OCI-LY7 (cell line): ENCODE data around the gene MARS1. TPM values are rescaled to one million over a fixed set of nuclear protein-coding genes. Genes with fewer than 3 reads are reported as not detected.

Experiments
- Bru-seq: library from RNA; stranded (reverse); fragments of 400-500 nt; gene quantifications from one replicate; lab custom pipeline; 2021; lab: Mats Ljungman, UMichigan
- BruChase-seq, 2 experiments: library from RNA; stranded (reverse); fragments of 400-500 nt; gene quantifications; one replicate each; lab custom pipeline; 2021; lab: Mats Ljungman, UMichigan
- BruUV-seq: library from RNA; stranded (reverse); fragments of 400-500 nt; replicated peaks from 2 replicates; lab custom pipeline; 2021; lab: Mats Ljungman, UMichigan
- CTCF ChIA-PET: fragments of 300-600 bp; sonication (Branson Sonifier 250); formaldehyde crosslinking; loops from one replicate; lab custom pipeline; 2022; ENCODE audit warnings: antibody characterized with exemption; ENCODE audit not compliant: unreplicated experiment; lab: Charles Lee
- POLR2A ChIA-PET: fragments of 300-600 bp; sonication (Branson Sonifier 250); formaldehyde crosslinking; loops from one replicate; lab custom pipeline; 2022; ENCODE audit warnings: antibody characterized with exemption; lab: Charles Lee
- DNase-seq: peaks from one replicate; pipeline ENCODE4 v3.0.0-alpha.2; 2015; ENCODE audit warnings: low spot score
- H2AFZ ChIP-seq: fragments of 200-600 bp; sonication (generic), shearing (Covaris generic); 2 replicates; pipeline ENCODE4 v1.6.1; 2014; ENCODE audit warnings: mild to moderate bottlenecking, antibody characterized with exemption, low read length, moderate library complexity
- H3K27ac ChIP-seq: fragments of 200-600 bp; sonication (generic); 2 replicates; pipeline ENCODE4 v1.5.1; 2014; ENCODE audit warnings: mixed run types, low read depth, mild to moderate bottlenecking, moderate library complexity, low read length, inconsistent platforms; ENCODE audit not compliant: poor library complexity, severe bottlenecking
- H3K36me3 ChIP-seq: fragments of 200-600 bp; sonication (generic); 2 replicates; pipeline ENCODE4 v1.6.1; 2014; ENCODE audit warnings: mild to moderate bottlenecking, antibody characterized with exemption, low read length, moderate library complexity, mixed read lengths; ENCODE audit not compliant: insufficient read depth
- H3K4me1 ChIP-seq: fragments of 200-600 bp; sonication (generic); 2 replicates; pipeline ENCODE4 v1.5.1; 2014; ENCODE audit warnings: mild to moderate bottlenecking, low read length; ENCODE audit not compliant: insufficient read depth, poor library complexity, severe bottlenecking
- H3K4me2 ChIP-seq: fragments of 200-600 bp; sonication (generic); 2 replicates; pipeline ENCODE4 v1.6.1; 2014; ENCODE audit warnings: mild to moderate bottlenecking, low read length
- H3K4me3 ChIP-seq: fragments of 200-600 bp; sonication (generic); 2 replicates; pipeline ENCODE4 v1.5.1; 2014; ENCODE audit warnings: mild to moderate bottlenecking, low read depth, low read length; ENCODE audit not compliant: poor library complexity, severe bottlenecking
- H3K79me2 ChIP-seq: fragments of 200-600 bp; sonication (generic); 2 replicates; pipeline ENCODE4 v1.6.1; 2016; ENCODE audit warnings: low read depth, mild to moderate bottlenecking, low read length, moderate library complexity, mixed read lengths; ENCODE audit not compliant: insufficient read depth
- H3K9me2 ChIP-seq: fragments of 200-600 bp; sonication (generic); 2 replicates; pipeline ENCODE4 v1.6.1; 2016; ENCODE audit warnings: mild to moderate bottlenecking, low read length, mixed read lengths; ENCODE audit not compliant: insufficient read depth
- H3K9me3 ChIP-seq: fragments of 200-600 bp; sonication (generic); 2 replicates; pipeline ENCODE4 v1.6.1; 2014; ENCODE audit warnings: mild to moderate bottlenecking, mixed run types, low read length, mixed read lengths
- H4K20me1 ChIP-seq: fragments of 200-600 bp; sonication (generic); 2 replicates; pipeline ENCODE4 v1.6.1; 2014; ENCODE audit warnings: mild to moderate bottlenecking, antibody characterized with exemption, low read length, moderate library complexity, mixed read lengths; ENCODE audit not compliant: insufficient read depth
- EZH2phosphoT487 ChIP-seq: fragments of 200-600 bp; sonication (generic); IDR thresholded peaks from 2 replicates; pipeline ENCODE4 v1.6.1; 2018; ENCODE audit warnings: low read depth, borderline replicate concordance, mild to moderate bottlenecking, mixed run types, antibody characterized with exemption, low read length, moderate library complexity, mixed read lengths
- intact Hi-C: fragments of 100-400 bp; cut with micrococcal nuclease; formaldehyde crosslinking; loops from one replicate; pipeline ENCODE4 v1.10.0; 2022; ENCODE audit not compliant: unreplicated experiment
- long read RNA-seq: library from polyadenylated mRNA; stranded (forward); transcript quantifications from one replicate; pipeline ENCODE4 v2.0.0, GENCODE V29; 2022
- total RNA-seq, 2 experiments: library from RNA; depleted of rRNA in 1 of 2; stranded (reverse); fragments of >200 nt in 1 of 2; shearing (Covaris generic) in 1 of 2; gene quantifications; 2 replicates each; pipeline ENCODE4 v1.2.3, GENCODE V29; 2014 to 2022
- TF ChIP-seq, protein P1 (sequence below): fragments of 200-600 bp; sonication (generic); conservative IDR thresholded peaks from 2 replicates; pipeline ENCODE4 v1.5.1; 2014; ENCODE audit warnings: mild to moderate bottlenecking, antibody characterized with exemption, low read length, moderate library complexity, mixed read lengths

MARS1 gene
- total RNA-seq (2014; rRNA removed; shearing (Covaris generic)) (262 and 272 TPM in 2 replicates), total RNA-seq (2022) (461 and 465 TPM in 2 replicates), Bru-seq, nascent RNA (percentile 91 among the genes with signal in this experiment), BruChase-seq, experiment 1, labeled RNA remaining after a 6-hour chase (percentile 94 among the genes with signal in this experiment), BruChase-seq, experiment 2, labeled RNA remaining after a 2-hour chase (percentile 93 among the genes with signal in this experiment)
- long read RNA-seq, transcript MARS-204 (19 exons, 2,979 nt): minor isoform, 6 of 909 reads
- long read RNA-seq, transcript MARS-201 (21 exons, 2,905 nt): major isoform, 597 of 909 reads
- long read RNA-seq, partial matches to known transcripts: 76 of 909 reads
- long read RNA-seq, other reads (novel, unspliced or antisense): 228 of 909 reads

DNA sequence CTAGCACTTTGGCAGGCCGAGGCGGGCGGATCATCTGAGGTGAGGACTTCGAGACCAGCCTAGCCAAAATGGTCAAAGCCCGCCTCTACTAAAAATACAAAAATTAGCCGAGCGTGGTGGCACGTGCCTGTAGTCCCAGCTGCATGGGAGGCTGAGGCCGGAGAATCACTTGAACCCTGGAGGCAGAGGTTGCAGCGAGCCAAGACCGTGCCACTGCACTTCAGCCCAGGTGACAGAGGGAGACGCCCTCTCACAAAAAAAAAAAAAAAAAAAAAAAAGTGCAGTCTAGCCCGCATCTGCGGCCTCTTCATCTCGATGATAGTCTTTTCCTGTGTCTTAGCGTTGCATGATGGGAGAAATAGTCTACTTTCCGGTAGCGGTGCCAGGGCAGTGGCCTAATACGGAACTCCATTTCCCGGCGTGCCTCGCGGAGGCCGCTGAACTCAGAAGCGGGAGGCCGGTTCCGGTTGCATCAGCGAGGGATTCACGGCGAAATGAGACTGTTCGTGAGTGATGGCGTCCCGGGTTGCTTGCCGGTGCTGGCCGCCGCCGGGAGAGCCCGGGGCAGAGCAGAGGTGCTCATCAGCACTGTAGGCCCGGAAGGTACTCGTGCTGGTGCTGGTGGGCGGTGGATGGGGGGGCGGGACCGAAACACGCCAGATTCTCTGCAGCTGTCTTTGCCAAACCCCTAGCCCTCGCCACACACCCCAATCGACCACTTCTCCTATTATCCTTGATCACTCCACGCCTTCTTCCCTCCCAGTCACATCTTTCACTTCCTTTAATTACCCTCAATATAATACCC, at the start of gene MARS1:
MARS1 (plus strand) TSS at position 472 of the 805 bp plus-strand sequence; CDS start at position 495, 23 bp downstream.
- peaks cover 26% of the 10 kb centered on the region for H3K4me1 ChIP-seq
- TSS peak; percentile 82 for BruUV-seq
- DNase-seq: peak; percentile 99
- TF ChIP-seq, protein P1, sequence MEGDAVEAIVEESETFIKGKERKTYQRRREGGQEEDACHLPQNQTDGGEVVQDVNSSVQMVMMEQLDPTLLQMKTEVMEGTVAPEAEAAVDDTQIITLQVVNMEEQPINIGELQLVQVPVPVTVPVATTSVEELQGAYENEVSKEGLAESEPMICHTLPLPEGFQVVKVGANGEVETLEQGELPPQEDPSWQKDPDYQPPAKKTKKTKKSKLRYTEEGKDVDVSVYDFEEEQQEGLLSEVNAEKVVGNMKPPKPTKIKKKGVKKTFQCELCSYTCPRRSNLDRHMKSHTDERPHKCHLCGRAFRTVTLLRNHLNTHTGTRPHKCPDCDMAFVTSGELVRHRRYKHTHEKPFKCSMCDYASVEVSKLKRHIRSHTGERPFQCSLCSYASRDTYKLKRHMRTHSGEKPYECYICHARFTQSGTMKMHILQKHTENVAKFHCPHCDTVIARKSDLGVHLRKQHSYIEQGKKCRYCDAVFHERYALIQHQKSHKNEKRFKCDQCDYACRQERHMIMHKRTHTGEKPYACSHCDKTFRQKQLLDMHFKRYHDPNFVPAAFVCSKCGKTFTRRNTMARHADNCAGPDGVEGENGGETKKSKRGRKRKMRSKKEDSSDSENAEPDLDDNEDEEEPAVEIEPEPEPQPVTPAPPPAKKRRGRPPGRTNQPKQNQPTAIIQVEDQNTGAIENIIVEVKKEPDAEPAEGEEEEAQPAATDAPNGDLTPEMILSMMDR: peak; percentile 62
- TF ChIP-seq EZH2phosphoT487: no peak
- no peaks in the 10 kb centered on the region for H3K9me2 ChIP-seq
- H4K20me1 ChIP-seq: no peaks in the 10 kb centered on the region; the same call in 1 of the 2 replicates
- H3K4me3 ChIP-seq: peak within 1 kb of the TSS; percentile 98
- H3K9me3 ChIP-seq: no peaks in the 10 kb centered on the region
- H3K4me2 ChIP-seq: peak within 1 kb of the TSS; percentile 86
- CTCF ChIA-PET: interaction anchor here (0.9 kb wide), 1 partner anchor 11 kb away, joined by 3 read pairs; no protein-coding TSS in a partner anchor
- peak within 1 kb of the TSS; percentile 37; the same call in 1 of the 2 replicates for H2AFZ ChIP-seq
- POLR2A ChIA-PET: interaction anchor here (0.6 to 1.0 kb wide), 2 partner anchors 11 to 213 kb away, joined by 4 to 8 read pairs; no protein-coding TSS in a partner anchor
- H3K36me3 ChIP-seq: peaks cover 48% of the 10 kb centered on the region
- intact Hi-C loops: loop anchor here (1.0 kb wide), 1 partner anchor 33 kb away; the partner anchor contains the start of gene DDIT3
- H3K27ac ChIP-seq: peak within 1 kb of the TSS; percentile 65
- H3K79me2 ChIP-seq: peaks cover 37% of the 10 kb centered on the region

DNA sequence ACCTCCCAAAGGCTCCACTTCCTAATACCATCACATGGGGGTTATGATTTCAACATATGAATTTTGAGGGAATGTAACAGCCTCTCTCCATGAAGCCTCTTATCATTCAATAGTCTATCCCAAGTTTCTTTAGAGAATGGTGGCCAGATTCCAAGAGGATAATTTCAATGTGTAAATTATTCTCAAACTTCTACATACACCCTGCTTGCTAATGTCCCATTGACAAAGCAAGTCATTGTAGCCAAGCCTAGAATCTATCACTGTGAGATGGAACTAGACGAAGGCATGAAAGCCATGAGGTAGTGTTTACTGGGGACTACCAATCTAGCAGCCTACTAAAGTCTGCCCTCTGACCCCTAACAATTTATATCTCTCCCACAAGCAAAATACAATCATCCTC, 49.5 kb upstream of the MARS1 start:
- no peaks in the 10 kb centered on the region for H3K36me3 ChIP-seq
- peaks cover 6% of the 10 kb centered on the region for H3K4me1 ChIP-seq
- CTCF ChIA-PET: no interaction called here
- no peak for DNase-seq
- no TSS peak for BruUV-seq
- H3K4me3 ChIP-seq: no peak overlapping the region
- no peaks in the 10 kb centered on the region for H3K9me2 ChIP-seq
- intact Hi-C loops: no loop called here
- no peaks in the 10 kb centered on the region for H3K79me2 ChIP-seq
- H2AFZ ChIP-seq: no peak overlapping the region
- no peaks in the 10 kb centered on the region for H3K9me3 ChIP-seq
- H3K4me2 ChIP-seq: no peak overlapping the region
- no peaks in the 10 kb centered on the region for H4K20me1 ChIP-seq
- POLR2A ChIA-PET: no interaction called here
- TF ChIP-seq, protein P1: no peak
- no peak for TF ChIP-seq EZH2phosphoT487
- no peak overlapping the region for H3K27ac ChIP-seq
